HG03354 (cell line): Measurements from ENCODE around the gene DIS3L2.
"Not testable (repeated sequence)": the region's sequence is repeated elsewhere in the genome, so short reads cannot be mapped to it uniquely, and the experiment has no call there.

Experiments used
- ATAC-seq: cut with Tn5 transposase; IDR thresholded peaks from one replicate; pipeline ENCODE4 v1.9.1; 2021; ENCODE audit warnings: mild to moderate bottlenecking; ENCODE audit not compliant: unreplicated experiment, poor library complexity, severe bottlenecking

Gene DIS3L2

DNA sequence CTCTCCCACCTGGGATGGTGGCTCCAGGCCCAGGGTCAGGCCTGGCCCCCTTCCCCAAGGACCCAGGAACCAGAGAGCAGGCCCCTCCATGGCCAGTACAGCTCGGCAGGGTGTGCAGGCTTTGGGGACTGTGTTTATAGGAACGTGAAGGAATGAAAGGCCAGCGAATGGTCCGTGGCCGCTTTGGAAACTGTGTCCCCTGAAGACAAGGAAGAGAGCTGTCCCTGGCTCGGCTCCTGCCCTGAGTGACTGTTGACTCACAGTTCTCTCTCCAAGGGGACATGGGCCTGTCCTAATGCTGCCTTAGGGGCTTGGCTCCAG lies 373.3 kb downstream of the DIS3L2 start:
- ATAC-seq = not testable (repeated sequence)

GRCh38 chr2:232335206-232335858 lies 373.8 kb downstream of the DIS3L2 start:
- ATAC-seq = not testable (repeated sequence)

GRCh38 chr2:232335859-232336215 lies 374.3 kb downstream of the DIS3L2 start:
- ATAC-seq = no peak

GRCh38 chr2:232336241-232336736 lies 374.8 kb downstream of the DIS3L2 start:
- no peak for ATAC-seq

GRCh38 chr2:232336981-232337720 lies 375.6 kb downstream of the DIS3L2 start:
- no peak for ATAC-seq

DNA sequence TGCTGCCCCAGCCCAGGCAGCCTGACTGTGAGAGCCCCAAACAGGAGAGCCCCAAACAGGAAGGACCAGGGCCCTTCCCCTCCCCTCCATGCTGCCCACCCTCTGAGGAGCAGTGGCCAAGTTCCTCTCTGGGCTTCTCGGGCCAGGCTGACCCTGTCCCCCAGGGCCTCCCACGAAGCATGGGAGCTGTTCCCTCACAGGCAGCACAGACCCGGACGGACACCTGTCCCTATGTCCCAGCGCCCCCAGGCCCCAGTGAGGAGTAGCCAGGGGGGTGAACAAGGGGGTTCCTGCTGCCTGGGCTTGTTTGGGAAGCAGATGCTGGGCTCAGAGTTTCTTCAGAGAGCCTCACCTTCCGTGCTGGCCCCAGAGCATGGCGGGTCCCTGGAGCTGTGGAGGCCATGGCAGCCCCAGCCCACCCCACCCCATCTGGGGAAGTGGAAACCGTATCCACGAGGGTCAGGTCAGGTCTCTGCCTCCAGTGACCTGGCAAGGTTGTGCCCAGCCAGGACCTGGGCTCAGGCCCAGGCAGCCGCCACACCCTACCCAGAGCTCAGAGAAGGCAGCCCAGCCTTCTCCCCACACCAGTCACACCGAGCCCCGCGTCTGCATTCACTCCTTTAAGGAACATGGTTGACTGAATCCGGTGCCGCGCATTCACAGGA lies 376.7 kb downstream of the DIS3L2 start:
- not testable (repeated sequence) for ATAC-seq

GRCh38 chr2:232338759-232339106 lies 377.2 kb downstream of the DIS3L2 start:
- ATAC-seq = no peak

GRCh38 chr2:232339121-232340081 lies 377.9 kb downstream of the DIS3L2 start:
- no peak for ATAC-seq

GRCh38 chr2:232340171-232340935 lies 378.8 kb downstream of the DIS3L2 start:
- ATAC-seq = no peak

DNA sequence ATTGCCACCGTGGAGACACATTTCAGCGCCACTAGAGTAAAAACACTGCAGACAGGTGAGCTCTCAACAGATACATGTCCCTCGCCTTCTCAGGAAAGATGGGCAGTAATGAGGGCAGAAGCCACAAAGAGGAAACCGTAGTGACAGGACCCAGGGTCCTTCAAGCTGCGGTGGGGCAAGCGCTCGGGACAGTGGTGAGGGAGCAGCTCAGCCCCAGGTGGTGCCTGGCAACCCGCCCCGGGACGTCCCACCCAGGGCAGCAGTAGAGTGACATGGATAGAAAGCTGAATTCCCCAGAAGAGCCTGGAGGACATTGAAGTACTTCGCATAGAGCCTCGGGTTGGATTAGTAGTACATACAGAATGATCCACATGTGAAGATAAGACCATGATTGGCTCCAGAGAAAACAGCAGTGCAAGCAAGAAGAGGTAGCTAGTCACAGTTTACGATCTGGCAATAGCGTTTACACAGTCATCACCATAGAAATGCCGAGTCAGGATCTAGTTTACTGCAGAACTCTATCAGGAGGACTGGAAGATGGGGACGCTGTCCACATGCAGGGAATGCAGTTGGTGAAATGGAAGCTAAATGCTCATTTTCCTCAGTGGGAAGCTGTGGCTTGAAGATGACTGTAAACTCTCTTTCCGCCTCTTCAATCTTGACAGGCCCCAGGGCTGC lies 379.7 kb downstream of the DIS3L2 start:
- ATAC-seq = no peak

- ATAC-seq = no peak
Observed at GRCh38 chr2:232341739-232342126, 380.2 kb downstream of the DIS3L2 start.

DNA sequence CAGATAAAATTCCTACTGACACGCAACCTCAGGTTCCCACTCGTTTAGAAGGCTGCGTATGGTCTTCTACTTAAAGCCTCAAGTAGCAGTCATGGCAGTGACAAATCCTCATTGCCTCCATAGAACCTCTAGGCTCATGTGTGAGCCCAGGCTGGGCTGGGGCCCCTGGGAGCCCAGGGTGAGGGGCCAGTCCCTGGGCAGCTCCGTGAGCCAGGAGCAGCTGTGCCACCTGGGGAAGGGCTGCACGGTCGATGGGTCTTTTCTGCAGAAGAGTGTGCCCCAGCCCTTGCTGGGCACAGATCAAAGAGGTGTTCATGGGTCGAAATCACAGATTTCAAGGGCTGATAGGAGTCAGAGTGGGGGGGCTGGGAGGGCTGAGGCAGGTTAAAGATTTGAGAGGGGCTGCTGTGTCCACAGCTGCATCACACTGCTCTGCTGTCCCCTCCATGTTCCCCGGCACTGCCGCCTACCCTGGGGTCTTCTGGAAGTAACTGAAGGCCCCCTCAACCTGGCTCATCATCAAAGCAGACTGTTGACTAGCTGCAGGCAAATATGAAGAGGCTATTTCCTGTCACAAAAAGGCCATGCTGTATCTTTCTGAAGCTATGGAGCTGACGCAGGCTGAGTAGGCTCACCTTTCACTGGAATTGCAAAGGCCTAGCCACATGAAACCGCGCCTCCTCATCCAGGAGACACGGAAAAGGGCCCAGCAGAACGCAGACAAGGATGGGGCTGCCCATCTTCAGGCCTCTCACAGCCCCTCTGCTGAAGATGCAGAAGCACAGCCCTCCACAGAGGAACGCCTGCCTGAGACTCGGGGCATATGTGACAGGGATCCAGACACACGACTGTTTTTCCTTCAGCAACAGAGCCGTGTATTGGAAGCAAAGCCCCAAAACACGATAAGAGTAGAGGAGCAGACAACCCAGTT lies 381.4 kb downstream of the DIS3L2 start:
- ATAC-seq = no peak

GRCh38 chr2:232343821-232344220 lies 382.3 kb downstream of the DIS3L2 start:
- ATAC-seq = no peak

DNA sequence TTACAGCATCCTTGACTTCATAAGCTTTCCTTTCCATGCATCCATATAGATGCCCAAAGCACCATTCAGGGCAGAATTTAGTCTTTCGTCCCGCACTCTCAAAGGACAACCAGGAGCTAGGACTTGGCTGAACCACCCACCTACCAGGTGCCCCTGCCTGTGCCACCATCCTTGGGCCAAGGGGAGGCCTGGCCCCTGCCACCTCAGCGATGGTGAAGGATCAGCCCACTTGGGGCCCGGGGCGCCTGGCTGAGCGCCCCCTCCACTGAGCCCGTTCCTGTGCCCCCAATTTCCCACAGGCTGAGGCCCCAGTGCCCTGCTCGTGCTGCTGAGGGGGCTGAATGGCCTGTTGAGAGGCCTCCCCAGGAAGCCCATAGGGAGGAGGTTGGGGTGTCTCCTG lies 383.7 kb downstream of the DIS3L2 start:
- no peak for ATAC-seq

DNA sequence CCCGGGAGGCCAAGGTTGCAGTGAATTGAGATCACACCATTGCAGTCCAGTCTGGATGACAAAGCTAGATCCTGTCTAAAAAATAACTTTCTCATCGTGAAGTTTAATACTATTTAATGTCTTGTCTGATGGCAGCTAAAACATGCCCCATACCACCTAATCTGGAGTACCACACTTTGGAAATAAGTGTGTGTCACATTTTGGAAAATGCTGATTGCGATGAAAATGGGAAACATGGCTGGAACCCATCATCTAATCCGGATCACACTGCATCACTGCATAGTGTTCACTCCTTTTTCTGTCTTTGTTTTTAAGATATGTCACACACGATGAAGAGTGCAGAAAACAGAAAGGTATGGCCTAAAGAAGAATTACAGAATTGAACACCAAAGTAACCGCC lies 385.9 kb downstream of the DIS3L2 start:
- ATAC-seq = no peak

GRCh38 chr2:232348936-232349335 lies 387.4 kb downstream of the DIS3L2 start:
- ATAC-seq = no peak

DNA sequence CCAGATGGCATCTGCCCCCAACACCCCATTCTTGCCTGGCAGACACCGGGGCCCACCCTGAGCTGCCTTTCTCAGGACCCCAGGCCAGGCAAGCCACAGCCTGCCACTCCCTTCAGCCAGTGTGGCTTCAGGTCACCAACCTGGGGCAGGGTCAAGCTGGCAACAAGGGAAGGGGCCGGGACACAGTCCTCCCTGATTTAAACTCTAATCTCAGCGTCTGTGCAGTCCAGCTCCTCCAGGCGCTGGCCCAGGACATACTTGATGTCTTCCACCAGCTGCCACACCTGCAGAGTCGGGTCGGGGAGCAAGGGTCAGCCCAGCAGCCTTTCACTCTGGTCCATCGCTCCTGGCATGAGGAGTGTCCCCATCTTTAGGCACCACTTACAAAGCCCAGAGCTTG lies 388.0 kb downstream of the DIS3L2 start:
- no peak for ATAC-seq
